TTC549 (cell line): ENCODE results near the gene EXOG.
"Not testable (repeated sequence)": the region's sequence is repeated elsewhere in the genome, so short reads cannot be mapped to it uniquely, and the experiment has no call there.

Source experiments
- FAIRE-seq: peaks from 2 replicates; lab custom pipeline; 2012; peaks lifted over from hg19 to GRCh38; lab: Jason Lieb, UNC

The EXOG gene

GRCh38 chr3:38564631-38565338, 68.6 kb downstream of the EXOG start:
- no peak for FAIRE-seq

GRCh38 chr3:38565339-38566214, 69.4 kb downstream of the EXOG start:
- no peak for FAIRE-seq

DNA sequence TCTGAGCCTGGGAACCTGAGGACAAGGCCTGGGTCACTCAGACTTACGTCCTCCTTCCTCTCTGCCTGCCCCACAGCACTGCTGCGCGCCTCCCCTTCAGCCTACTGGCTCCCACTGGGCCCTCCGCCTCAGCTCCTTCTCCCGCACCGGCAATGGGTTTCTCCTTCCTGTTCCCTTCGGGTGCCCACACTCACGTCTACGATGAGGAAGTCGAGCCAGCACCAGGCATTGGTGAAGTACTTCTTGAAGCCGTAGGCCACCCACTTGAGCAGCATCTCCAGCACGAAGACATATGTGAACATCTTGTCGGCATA, 70.0 kb downstream of the EXOG start:
- no peak for FAIRE-seq

GRCh38 chr3:38566794-38567193, 70.7 kb downstream of the EXOG start:
- FAIRE-seq = not testable (repeated sequence)

GRCh38 chr3:38567498-38567897, 71.4 kb downstream of the EXOG start:
- FAIRE-seq = no peak

DNA sequence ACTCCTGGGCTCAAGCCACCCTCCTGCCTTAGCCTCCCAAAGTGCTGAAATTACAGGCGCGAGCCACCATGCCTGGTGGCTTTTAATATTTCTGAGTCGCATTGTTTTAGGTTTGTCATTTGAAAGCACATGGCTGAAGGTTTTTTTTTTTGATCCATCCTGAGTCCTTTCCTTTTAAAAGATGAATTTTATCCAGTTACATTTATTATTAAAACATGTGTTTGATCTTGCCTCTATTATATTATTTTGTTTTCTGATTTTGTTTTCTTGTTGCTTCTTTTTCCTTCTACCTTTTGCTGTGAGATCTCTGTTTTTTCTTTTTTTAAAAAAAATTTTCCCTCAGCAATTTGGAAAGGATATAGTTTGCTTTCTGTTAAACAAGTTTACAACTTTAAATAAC, 77.0 kb downstream of the EXOG start:
- no peak for FAIRE-seq

GRCh38 chr3:38573556-38573955, 77.4 kb downstream of the EXOG start:
- no peak for FAIRE-seq

- FAIRE-seq = no peak
These were observed 78.5 kb downstream of the EXOG start for GRCh38 chr3:38574411-38575278.

DNA sequence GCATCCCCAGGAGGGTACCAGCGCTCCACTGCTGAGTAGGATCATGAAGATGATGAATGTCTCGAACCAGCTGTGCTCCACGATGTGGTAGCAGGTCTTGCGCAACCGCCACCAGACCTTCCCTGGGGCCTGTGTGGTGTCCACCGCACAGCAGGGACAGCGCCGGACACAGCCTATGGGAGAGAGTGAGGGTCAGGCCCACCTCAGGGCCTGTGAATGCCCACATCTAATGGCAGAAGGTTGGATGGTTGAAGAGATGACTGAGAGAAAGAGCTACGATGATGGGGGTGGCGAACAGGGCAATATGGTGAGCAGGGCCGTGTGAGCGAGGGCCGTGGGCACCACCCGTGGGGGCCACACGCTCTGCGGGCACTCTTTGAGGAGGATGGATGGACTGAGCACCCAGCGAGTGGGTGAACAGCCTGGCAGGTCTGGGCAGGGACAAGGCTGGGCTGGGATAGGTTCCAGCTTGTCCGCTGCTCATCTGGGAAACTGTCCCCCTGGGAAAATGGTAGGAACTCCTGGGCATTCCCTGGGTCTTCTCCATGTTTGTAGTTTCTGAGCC, 79.2 kb downstream of the EXOG start:
- FAIRE-seq = no peak
